Activated T-cell treated with anti-CD3 and anti-CD28 coated beads, Interleukin-2, amount 50 U/mL, for 24 hours (primary cell): ENCODE results near the gene CATSPER1.

Experiments used
- DNase-seq: peaks from one replicate; pipeline ENCODE4 v3.0.0-alpha.2; 2020
- H3K27ac Mint-ChIP-seq: 2 replicates; pipeline ENCODE4 v1.8.0; 2020; ENCODE audit warnings: mild to moderate bottlenecking, mixed read lengths
- H3K27me3 Mint-ChIP-seq: 2 replicates; pipeline ENCODE4 v1.8.0; 2020; ENCODE audit warnings: mixed read lengths
- H3K36me3 Mint-ChIP-seq: 2 replicates; pipeline ENCODE4 v1.8.0; 2020; ENCODE audit warnings: low read depth, mixed read lengths
- H3K4me1 Mint-ChIP-seq: 2 replicates; pipeline ENCODE4 v1.8.0; 2020; ENCODE audit warnings: low read depth, mixed read lengths
- H3K4me3 Mint-ChIP-seq: 2 replicates; pipeline ENCODE4 v1.8.0; 2020; ENCODE audit warnings: mild to moderate bottlenecking, moderate library complexity, mixed read lengths
- H3K9me3 Mint-ChIP-seq: 2 replicates; pipeline ENCODE4 v1.8.0; 2020; ENCODE audit warnings: mixed read lengths

Gene CATSPER1

DNA sequence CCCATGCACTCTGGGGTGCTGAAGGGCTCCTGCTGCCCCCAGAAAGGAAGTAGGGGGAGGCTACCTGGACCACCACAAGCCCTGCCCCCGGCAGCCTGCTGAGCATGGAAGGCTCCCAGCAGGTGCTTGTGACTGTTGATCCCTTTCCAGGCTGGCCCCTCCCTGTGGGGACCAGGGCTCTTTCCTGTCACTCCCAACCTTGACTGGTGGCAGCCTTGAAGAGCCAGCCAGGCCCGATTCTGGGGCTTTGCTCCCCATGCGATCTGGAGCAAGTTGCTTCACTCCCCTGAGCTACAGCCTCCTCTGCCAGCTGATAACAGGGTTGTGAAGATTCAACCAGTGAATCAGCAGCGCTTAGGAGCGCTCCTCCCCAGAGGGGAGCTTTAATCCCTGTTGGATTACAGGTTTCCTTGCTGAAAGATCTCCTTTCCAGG, 19.1 kb downstream of the CATSPER1 start:
- peaks cover 41% of the 10 kb centered on the region for H3K36me3 Mint-ChIP-seq
- H3K9me3 Mint-ChIP-seq = no peaks in the 10 kb centered on the region
- peaks cover 7% of the 10 kb centered on the region for H3K27me3 Mint-ChIP-seq
- peaks cover 23% of the 10 kb centered on the region for H3K4me1 Mint-ChIP-seq
- DNase-seq = no peak
- H3K4me3 Mint-ChIP-seq = no peak overlapping the region
- no peak overlapping the region for H3K27ac Mint-ChIP-seq

DNA sequence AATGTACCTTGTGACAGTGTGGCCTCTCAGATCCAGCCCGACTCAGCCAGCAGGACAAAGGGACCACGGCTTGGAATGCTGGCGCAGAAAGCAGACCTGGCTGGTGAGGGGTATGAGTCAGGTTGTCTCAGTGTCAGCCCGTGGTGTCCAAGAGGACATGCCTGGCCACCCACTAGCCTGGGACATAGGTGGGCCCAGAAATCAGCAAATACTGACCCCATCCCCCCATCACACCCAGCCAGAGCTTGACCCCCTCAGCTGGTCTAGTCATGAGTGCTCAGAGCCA, 19.4 kb downstream of the CATSPER1 start:
- DNase-seq = no peak
- no peaks in the 10 kb centered on the region for H3K9me3 Mint-ChIP-seq
- peak overlapping the region; percentile 26 for H3K27ac Mint-ChIP-seq
- H3K36me3 Mint-ChIP-seq = peaks cover 45% of the 10 kb centered on the region
- peaks cover 4% of the 10 kb centered on the region for H3K27me3 Mint-ChIP-seq
- H3K4me3 Mint-ChIP-seq = no peak overlapping the region
- H3K4me1 Mint-ChIP-seq = peaks cover 20% of the 10 kb centered on the region

DNA sequence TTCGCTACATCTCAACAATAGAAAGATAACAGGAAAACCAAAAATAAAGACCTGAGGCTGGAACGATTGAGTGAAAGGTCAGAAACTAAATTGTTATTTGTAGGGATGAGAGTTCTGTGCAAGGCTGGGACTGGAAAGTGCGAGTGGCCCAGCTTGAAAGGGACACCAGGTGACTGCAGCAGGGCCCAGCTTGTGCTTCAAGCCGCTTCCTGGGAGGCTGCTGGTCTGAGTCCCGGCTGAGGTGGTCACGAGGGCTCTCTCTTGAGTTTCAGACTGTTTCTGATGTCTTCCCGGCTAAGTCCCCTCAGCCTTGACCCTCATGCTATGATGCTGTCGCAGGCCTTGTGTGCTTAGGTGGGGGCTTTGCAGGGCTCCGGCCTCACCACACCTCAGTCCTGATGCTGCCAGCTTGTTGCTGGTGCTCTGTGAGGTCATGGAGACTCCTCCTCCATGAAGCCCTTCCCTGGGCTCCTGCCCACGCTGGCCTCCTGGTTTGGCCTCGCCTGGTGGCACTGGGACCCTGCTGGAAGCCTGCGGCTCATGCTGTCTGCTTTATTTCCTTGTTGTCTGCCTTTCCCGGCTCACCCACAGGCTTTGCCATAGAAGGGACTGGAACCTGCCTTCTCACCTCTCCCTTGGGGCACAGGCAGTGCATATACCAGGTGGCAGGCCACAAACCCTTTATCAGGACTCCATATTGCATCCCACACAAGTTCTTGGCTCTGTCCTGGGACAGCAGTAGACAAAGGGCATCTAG, 20.0 kb downstream of the CATSPER1 start:
- Mint-ChIP-seq H3K4me3 (no peak overlapping the region), H3K27ac (peak overlapping the region; percentile 26), H3K4me1 (peaks cover 20% of the 10 kb centered on the region), H3K9me3 (no peaks in the 10 kb centered on the region), H3K36me3 (peaks cover 50% of the 10 kb centered on the region), H3K27me3 (peaks cover under 1% of the 10 kb centered on the region)
- no peak for DNase-seq

DNA sequence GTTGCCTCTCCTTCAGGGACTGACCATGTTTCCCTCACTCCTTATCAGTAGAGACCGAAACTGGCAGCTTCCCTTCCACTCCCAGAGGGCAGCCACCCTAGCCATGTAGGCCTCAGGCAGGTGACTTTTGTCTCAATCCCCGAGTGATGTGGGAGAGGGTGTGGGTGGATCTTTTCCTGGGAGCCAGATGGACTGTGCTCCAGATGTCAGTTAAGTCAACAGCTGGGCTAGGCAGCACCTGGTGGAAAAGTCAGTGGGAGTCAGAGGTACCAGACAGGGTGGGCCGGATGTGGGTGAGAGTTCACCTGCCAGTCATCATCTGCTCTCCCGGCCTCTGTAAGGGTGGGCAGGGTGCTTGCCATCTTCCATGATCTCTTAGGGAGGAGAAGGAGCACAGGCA, 22.1 kb downstream of the CATSPER1 start:
- no peaks in the 10 kb centered on the region for H3K27me3 Mint-ChIP-seq
- DNase-seq = no peak
- H3K27ac Mint-ChIP-seq = peak overlapping the region; percentile 81
- H3K4me1 Mint-ChIP-seq = peaks cover 37% of the 10 kb centered on the region
- no peaks in the 10 kb centered on the region for H3K9me3 Mint-ChIP-seq
- peak overlapping the region; percentile 100 for H3K4me3 Mint-ChIP-seq
- peaks cover 70% of the 10 kb centered on the region for H3K36me3 Mint-ChIP-seq

DNA sequence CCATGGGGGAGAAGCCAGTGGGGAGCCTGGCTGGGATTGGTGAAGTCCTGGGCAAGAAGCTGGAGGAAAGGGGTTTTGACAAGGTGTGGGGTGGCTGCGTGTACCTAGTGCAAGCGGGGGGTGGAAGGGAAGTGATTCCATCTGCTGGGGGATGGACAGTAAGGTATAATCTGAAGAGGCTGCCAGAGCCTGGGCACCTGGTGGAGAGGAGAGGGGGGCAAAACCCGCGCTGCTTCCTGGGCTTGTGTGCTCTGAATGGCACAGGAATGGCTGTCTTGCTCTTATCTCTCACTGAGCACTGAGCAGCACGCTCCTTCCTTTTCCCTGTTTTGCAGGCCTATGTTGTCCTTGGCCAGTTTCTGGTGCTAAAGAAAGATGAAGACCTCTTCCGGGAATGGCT, 23.0 kb downstream of the CATSPER1 start:
- H3K9me3 Mint-ChIP-seq = no peaks in the 10 kb centered on the region
- peaks cover 79% of the 10 kb centered on the region for H3K36me3 Mint-ChIP-seq
- no peaks in the 10 kb centered on the region for H3K27me3 Mint-ChIP-seq
- peaks cover 40% of the 10 kb centered on the region for H3K4me1 Mint-ChIP-seq
- no peak for DNase-seq
- H3K4me3 Mint-ChIP-seq = peak overlapping the region; percentile 100
- peak overlapping the region; percentile 99 for H3K27ac Mint-ChIP-seq

DNA sequence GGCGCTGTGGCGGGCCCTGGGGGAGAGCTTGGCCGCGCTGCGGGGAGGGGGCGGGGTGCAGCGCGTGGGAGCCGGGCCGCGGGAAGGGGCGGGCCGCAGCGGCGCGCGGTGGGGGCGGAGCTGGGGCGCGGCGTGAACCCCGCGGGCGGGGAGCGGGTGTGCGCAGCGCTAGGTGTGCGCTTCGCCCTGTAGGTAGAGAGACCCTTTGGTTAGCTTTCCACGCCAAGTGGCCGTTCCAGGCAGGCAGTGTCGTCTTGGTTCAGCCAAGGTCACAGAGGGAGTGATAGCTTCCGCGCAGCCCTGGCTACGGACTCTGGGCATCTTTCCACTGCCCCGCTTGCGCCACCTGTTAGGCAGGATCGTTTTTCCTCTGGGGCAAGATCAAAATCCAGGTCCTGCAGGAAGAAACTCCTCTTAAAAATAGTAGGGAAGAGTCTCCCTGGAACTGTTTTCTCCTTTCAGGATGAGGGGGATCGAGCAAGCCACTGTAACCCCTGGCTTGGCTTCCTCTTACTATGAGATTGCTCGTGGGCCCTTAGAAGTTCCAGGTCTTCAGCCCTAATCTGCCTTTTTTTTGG, 23.5 kb downstream of the CATSPER1 start:
- Mint-ChIP-seq H3K27ac (peak overlapping the region; percentile 99), H3K27me3 (no peaks in the 10 kb centered on the region), H3K4me3 (peak overlapping the region; percentile 100), H3K9me3 (no peaks in the 10 kb centered on the region), H3K4me1 (peaks cover 40% of the 10 kb centered on the region), H3K36me3 (peaks cover 84% of the 10 kb centered on the region)
- DNase-seq = no peak

DNA sequence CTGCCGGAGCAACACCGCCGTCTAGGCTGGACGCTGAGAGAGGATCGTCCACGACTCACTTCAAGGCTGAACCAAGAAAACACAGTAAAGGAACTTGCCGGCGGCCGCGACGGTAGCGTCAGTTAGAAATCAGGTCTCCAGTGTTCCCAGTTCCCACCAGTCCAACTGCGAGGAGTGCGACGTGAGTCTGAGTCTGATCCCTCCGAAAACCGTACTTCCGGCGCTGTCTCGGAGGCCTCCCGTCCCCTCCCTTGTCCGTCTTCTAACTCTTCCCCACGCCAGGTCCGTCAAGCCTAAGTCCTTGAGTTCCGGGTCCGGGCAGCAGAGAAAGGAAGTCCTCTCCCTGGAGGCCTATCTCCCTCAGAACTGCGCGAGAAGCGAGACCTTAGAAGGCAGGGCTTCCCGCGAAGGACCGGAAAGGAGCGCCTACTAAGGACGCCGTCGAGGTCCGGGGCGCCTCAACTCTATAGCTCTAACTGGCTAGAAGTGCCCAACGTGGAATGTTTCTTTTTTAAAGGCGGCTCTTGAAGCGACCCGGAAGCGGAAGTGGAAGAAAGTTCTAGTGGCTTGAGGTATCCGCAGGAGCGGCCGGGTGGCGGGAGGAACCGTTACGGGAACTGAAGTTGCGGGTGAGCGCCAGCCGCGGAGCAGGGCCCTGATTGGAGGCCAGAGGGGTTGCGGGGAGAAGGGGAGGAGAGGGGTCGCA, 24.2 kb downstream of the CATSPER1 start, which contains the start of the genes BANF1 and EIF1AD:
Gene BANF1, plus strand, starts transcription at position 562 of the 706 bp plus-strand sequence. CDS start 748 bp downstream, outside the sequence.
Gene EIF1AD, minus strand, starts transcription at position 216 of the 706 bp plus-strand sequence. CDS start 1,768 bp downstream, outside the sequence.
- peaks cover 91% of the 10 kb centered on the region for H3K36me3 Mint-ChIP-seq
- peak within 1 kb of the TSS; percentile 99 for H3K27ac Mint-ChIP-seq
- H3K27me3 Mint-ChIP-seq = no peaks in the 10 kb centered on the region
- H3K9me3 Mint-ChIP-seq = no peaks in the 10 kb centered on the region
- peak; percentile 94 for DNase-seq
- peaks cover 42% of the 10 kb centered on the region for H3K4me1 Mint-ChIP-seq
- peak within 1 kb of the TSS; percentile 100 for H3K4me3 Mint-ChIP-seq

DNA sequence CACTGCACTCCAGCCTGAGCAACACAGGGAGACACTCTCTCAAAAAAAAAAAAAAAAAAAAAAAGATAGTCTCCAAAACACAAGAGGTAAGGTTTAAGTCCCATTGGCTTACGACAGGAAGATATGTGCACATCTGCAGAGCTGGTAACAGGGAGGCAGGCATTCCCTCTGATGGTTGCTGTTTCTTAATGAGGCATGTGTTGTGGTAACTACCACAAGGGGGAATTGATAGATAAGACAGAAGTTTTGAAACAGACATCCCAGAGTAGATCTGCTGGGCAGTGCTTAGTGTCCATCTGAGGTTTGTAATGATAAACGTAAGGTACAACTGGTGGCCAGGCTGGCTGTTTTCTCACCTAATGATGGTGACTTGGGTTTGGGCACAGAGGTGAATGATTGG, 29.0 kb downstream of the CATSPER1 start:
- H3K36me3 Mint-ChIP-seq = peaks cover 76% of the 10 kb centered on the region
- no peaks in the 10 kb centered on the region for H3K9me3 Mint-ChIP-seq
- H3K4me1 Mint-ChIP-seq = peaks cover 24% of the 10 kb centered on the region
- DNase-seq = no peak
- H3K27me3 Mint-ChIP-seq = no peaks in the 10 kb centered on the region
- peak overlapping the region; percentile 85 for H3K27ac Mint-ChIP-seq
- H3K4me3 Mint-ChIP-seq = no peak overlapping the region

DNA sequence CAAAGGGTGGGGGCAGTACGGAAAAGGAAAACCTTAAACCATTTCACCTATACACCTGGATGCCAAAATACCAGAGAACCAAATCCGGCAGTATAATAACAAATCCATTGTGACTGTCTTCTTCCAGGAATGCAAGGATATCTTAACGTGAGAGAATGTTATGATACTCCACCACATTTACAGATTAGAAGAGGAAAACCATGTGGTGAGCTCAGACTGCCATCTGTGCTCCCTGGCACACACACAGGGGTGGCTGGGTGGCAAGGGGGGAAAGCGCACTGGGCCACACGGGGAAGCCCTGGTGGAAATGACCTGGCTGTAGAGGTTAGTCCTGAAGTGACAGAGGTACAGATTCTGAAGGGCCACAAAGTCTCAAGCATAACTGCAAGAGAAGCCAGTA, 34.2 kb downstream of the CATSPER1 start:
- H3K27ac Mint-ChIP-seq = no peak overlapping the region
- peaks cover 43% of the 10 kb centered on the region for H3K36me3 Mint-ChIP-seq
- peaks cover 7% of the 10 kb centered on the region for H3K4me1 Mint-ChIP-seq
- no peaks in the 10 kb centered on the region for H3K9me3 Mint-ChIP-seq
- DNase-seq = no peak
- H3K4me3 Mint-ChIP-seq = no peak overlapping the region
- no peaks in the 10 kb centered on the region for H3K27me3 Mint-ChIP-seq

DNA sequence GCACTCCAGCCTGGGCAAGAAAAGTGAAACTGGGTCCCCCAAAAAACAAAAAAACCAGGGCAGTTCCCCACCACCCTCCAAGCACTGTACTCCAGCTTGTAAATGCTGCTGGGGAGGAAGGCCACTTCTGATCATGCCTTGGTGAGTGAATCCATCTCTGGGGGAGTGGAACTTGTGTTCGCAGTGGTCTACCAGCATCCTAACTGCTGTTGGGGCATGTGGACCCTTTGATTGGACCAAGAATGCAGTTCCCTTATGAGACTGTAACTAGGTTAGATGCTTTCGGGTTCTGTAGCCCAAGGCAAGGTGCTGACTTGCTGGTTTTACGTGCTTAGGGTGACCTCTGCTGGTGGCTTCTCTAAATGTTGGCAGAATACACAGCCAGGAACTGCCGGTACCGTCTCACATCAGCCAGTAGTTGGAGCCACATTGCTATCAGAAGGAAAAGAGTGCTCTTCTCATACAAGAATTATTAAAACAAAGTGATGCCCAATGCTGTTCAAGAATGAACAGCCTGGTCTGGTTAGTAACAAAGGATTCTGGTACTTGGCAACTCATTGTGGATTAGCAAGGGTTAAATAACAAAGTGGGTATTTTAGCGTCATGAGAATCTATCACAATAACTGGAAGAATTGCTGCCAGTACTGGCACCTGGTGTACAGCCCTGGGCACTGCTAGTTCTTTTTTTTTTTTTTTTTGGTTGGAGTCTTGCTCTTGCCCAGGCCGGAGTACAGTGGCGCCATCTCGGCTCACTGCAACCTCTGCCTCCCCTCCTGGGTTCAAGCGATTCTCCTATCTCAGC, 37.3 kb downstream of the CATSPER1 start:
- Mint-ChIP-seq H3K9me3 (no peaks in the 10 kb centered on the region), H3K27ac (peak overlapping the region; percentile 80), H3K36me3 (peaks cover 22% of the 10 kb centered on the region), H3K4me3 (no peak overlapping the region), H3K27me3 (no peaks in the 10 kb centered on the region), H3K4me1 (peaks cover 5% of the 10 kb centered on the region)
- peak; percentile 83 for DNase-seq

DNA sequence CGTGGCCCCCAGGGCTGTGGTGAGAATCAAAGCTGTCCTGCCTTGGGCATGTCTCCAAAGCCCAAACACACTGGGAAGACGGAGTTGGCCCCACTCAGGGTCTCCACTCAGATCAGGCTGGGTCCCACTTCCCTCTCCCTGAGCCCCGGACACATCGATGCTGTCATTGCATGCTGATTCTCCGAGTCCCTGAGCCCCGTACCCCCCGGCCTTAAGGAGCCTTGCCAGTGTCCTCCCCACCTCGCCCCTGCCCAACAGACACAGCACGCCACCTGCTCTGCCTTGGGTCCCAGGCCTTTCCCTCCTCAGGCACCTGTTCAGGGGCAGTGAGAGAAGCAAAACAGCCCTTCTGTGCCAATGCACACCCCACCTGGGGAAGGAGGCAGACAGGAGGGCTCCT, 38.9 kb downstream of the CATSPER1 start:
- no peaks in the 10 kb centered on the region for H3K9me3 Mint-ChIP-seq
- DNase-seq = no peak
- H3K4me3 Mint-ChIP-seq = no peak overlapping the region
- H3K4me1 Mint-ChIP-seq = peaks cover 5% of the 10 kb centered on the region
- H3K27ac Mint-ChIP-seq = no peak overlapping the region
- no peaks in the 10 kb centered on the region for H3K27me3 Mint-ChIP-seq
- H3K36me3 Mint-ChIP-seq = peaks cover 17% of the 10 kb centered on the region

DNA sequence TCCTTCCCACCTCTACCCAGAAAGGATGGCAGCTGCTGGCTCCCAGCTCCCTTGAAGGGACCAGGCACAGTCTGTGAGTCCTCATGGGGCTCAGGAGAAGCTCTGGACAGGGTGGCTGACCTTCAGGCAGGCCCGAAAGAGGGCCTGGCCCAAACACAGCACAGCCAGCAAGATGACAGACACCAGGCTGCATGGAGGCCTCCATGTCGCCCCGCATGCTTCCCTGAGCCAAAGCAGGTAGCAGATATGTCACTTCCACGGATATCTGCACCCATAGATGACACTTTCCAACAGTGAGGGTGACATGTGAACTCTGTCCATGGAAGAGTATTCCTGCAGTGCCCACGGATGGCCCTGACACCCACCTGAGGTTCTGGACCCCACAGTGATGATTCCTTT, 42.7 kb downstream of the CATSPER1 start:
- Mint-ChIP-seq H3K4me1 (no peaks in the 10 kb centered on the region), H3K4me3 (no peak overlapping the region), H3K27ac (no peak overlapping the region)

DNA sequence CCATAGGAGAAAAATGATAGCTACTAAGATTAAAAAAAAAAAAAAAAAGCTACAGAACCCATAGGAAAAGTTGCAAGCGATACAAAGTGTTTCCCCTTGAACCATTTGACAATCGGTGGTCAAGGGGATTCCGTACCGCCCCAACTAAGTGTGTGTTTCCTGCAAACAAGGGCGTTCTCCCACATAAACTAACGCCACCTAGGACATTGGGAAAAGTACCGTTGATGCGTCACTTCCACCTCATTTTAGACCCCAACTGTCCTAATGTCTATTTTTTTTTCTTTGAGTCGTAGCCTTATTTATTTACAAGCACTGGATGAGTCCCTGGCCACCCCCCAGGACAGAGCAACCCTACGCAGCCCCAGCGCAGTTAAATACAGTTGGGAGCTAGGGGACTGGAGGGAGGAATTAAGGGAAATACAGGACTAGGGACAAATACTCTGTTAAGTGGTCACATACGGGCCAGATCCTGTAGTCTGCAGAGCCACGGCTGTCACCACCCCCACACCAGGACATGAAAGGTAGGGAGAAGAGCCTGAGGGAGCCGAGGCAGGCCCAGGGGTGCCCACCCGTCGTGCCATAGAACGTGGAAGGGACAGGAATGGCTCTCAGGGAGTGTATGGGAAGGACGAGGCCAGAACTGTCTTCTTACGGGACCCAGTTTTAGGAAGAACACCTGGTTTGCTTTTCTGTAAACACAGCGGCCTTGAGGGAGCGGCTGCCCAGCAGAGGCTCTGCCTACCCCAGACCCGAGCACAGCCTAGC, 43.3 kb downstream of the CATSPER1 start:
- H3K4me1 Mint-ChIP-seq = no peaks in the 10 kb centered on the region
- no peak overlapping the region for H3K4me3 Mint-ChIP-seq
- no peak for DNase-seq
- H3K36me3 Mint-ChIP-seq = peaks cover 23% of the 10 kb centered on the region
- no peaks in the 10 kb centered on the region for H3K9me3 Mint-ChIP-seq
- no peaks in the 10 kb centered on the region for H3K27me3 Mint-ChIP-seq
- H3K27ac Mint-ChIP-seq = no peak overlapping the region

More for the DNA sequence above, 42.7 kb downstream of the CATSPER1 start:
- H3K27me3 Mint-ChIP-seq = no peaks in the 10 kb centered on the region
- peaks cover 18% of the 10 kb centered on the region for H3K36me3 Mint-ChIP-seq
- no peak for DNase-seq
- H3K9me3 Mint-ChIP-seq = no peaks in the 10 kb centered on the region
